Mammary epithelial cell (primary cell): ENCODE results near the gene ARL16.

Source experiments
- CTCF ChIP-seq, 2 donors: IDR thresholded peaks in 1 of 2; conservative IDR thresholded peaks in 1 of 2; 2 replicates each; pipeline ENCODE4 v1.5.1; 2011 to 2012; ENCODE audit warnings: inconsistent platforms in 2 of 2, low read length in 2 of 2, mild to moderate bottlenecking in 2 of 2, control low read depth in 1 of 2, low read depth in 1 of 2; ENCODE audit not compliant: insufficient read depth in 1 of 2; ENCODE audit errors: extremely low read depth in 1 of 2
- EZH2 ChIP-seq: IDR thresholded peaks from 2 replicates; pipeline ENCODE4 v1.6.1; 2012; ENCODE audit warnings: low read length, inconsistent platforms, borderline replicate concordance

DNA sequence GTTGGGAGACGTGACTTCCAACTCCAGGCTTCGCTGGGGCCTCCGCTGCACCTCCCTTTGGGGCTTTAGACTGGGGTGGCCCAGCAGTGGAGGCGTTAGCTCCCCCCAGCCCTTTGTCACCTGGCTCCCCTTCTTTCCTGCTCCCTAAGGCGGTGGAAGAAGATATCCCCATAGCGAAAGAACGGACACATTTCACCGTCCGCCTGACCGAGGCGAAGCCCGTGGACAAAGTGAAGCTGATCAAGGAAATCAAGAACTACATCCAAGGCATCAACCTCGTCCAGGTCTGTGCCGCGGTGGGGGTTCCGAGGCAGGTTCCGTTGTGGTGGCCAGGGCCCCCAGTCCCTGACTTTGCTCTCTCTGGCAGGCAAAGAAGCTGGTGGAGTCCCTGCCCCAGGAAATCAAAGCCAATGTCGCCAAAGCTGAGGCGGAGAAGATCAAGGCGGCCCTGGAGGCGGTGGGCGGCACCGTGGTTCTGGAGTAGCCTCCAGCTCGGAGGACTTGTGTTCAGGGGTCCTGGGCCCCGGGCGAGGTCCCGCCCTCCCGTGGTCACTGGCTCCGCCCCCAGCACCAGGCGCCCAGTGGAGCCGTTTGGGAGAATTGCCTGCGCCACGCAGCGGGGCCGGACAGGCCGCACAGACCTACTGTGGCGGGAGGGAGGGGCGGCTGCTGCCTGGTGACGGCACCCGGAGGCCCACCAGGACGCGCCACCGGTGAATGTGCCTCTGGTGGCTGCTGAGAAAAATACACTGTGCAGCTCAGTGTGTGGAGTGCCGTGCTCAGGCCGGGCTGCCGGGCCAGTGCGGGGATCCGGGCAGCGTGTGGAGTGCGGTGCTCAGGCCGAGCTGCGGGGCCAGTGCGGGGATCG, 23.4 kb upstream of the ARL16 start:
- TF ChIP-seq CTCF (conservative IDR thresholded peaks at IDR 0.05 in 1 of 2, IDR thresholded peaks at IDR 0.05 in 1 of 2; ENCODE audit: extremely low read depth in 1 of 2, insufficient read depth in 1 of 2, low read depth in 1 of 2, low read length in 2 of 2) (no peak), EZH2 (no peak)
